ENCODE measurements around the gene C1orf210. TPM values are rescaled to one million over a fixed set of nuclear protein-coding genes. Genes with fewer than 3 reads are reported as not detected.

The C1orf210 gene
- total RNA-seq, 1 experiment from 2014 or later, result 7.6 TPM

DNA sequence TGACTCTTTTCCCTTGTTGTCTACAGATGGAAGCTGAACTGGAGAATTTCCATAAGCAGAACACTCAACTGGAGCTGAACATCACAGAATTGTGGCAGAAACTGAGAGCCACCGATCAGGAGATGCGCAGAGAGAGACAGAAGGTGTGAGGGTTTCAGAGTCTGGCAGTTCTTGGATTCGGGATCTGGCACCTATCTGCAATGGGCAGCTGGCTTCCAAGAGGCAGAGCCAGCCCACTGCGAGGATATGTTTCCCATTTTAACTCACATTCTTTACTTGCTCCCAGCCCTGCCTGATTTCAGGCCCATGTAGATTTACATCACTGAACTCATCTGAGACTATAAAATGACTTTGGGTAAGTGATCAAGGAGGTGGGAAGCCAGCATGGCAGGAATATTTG, 52.9 kb downstream of the C1orf210 start:
- Histone ChIP-seq H3K4me2 (ENCODE audit: low read length) (no peak overlapping the region), H3K27me3 (ENCODE audit: insufficient read depth, low read length) (no peaks in the 10 kb centered on the region), H3K36me3 (ENCODE audit: control insufficient read depth in 1 of 2, insufficient read depth in 2 of 2, low read length in 2 of 2) (no peaks in the 10 kb centered on the region), H4K20me1 (ENCODE audit: insufficient read depth) (no peaks in the 10 kb centered on the region), H3K9ac (ENCODE audit: low read length) (no peak overlapping the region), H3K9me2 (ENCODE audit: insufficient read depth) (no peaks in the 10 kb centered on the region), H3K4me1 (ENCODE audit: control insufficient read depth in 1 of 2, insufficient read depth in 2 of 2, low read length in 2 of 2) (peaks cover 4 to 9% of the 10 kb centered on the region in 2 experiments; a peak in 3 of 4 replicates), H3K79me2 (ENCODE audit: insufficient read depth, low read length) (no peaks in the 10 kb centered on the region), H3K9me3 (ENCODE audit: control insufficient read depth in 1 of 2, insufficient read depth in 1 of 2, low read depth in 1 of 2, low read length in 2 of 2) (no peaks in the 10 kb centered on the region), H3K4me3 (replicated peaks in 1 of 2; ENCODE audit: low read depth in 1 of 2, low read length in 2 of 2) (no peak overlapping the region), H2AFZ (ENCODE audit: low read depth, low read length, poor library complexity, severe bottlenecking) (no peak overlapping the region), H3K27ac (ENCODE audit: low read depth, low read length) (no peak overlapping the region)
- intact Hi-C loops (cut with micrococcal nuclease), result no loop called here
- no peak for DNase-seq (ENCODE audit: low read depth, low spot score)
- CTCF ChIA-PET, result interaction anchor here (2.5 kb wide), 1 partner anchor 182 kb away, joined by 6 read pairs; no protein-coding TSS in a partner anchor
- no TSS peak for BruUV-seq (replicated peaks)
- RAD21 ChIA-PET (ENCODE audit: low non-redundant PET in 1 of 2, low total read pairs in 2 of 2, uncharacterized antibody in 2 of 2, unreplicated experiment in 2 of 2), result no interaction called here
- ATAC-seq, result no peak
- TF ChIP-seq EZH2phosphoT487 (IDR thresholded peaks at IDR 0.05; ENCODE audit: borderline replicate concordance) (no peak), ZNF274 (IDR thresholded peaks at IDR 0.05; ENCODE audit: low read depth, low read length) (no peak), JUND (IDR thresholded peaks at IDR 0.05) (no peak), CEBPB (IDR thresholded peaks at IDR 0.05; ENCODE audit: low read depth) (no peak), EGR1 (IDR thresholded peaks at IDR 0.05; ENCODE audit: low read depth) (no peak), ELF1 (IDR thresholded peaks at IDR 0.05; ENCODE audit: borderline replicate concordance, low read depth) (no peak), SIN3A (IDR thresholded peaks at IDR 0.05; ENCODE audit: low read depth) (no peak), CBX3 (IDR thresholded peaks at IDR 0.05; ENCODE audit: low read depth) (no peak), SRF (IDR thresholded peaks at IDR 0.05; ENCODE audit: low read depth) (no peak), REST (IDR thresholded peaks at IDR 0.05; ENCODE audit: low read depth) (no peak), ATF3 (IDR thresholded peaks at IDR 0.05) (no peak), CTCF (IDR thresholded peaks at IDR 0.05 in 2 of 3, conservative IDR thresholded peaks at IDR 0.05 in 1 of 3; ENCODE audit: borderline replicate concordance in 1 of 3, insufficient read depth in 1 of 3, low read depth in 2 of 3, low read length in 2 of 3) (no peak), POLR2A (IDR thresholded peaks at IDR 0.05; ENCODE audit: borderline replicate concordance, extremely low read depth, insufficient read depth, insufficient read length) (no peak)
- POLR2A ChIA-PET, result no interaction called here
